C1 segment of cervical spinal cord (tissue), 14 donors: Measurements from ENCODE around the gene RABAC1.

ENCODE experiments used
- DNase-seq, 14 donors: peaks; one replicate each; lab custom pipeline; 2025; lab: John Stamatoyannopoulos, UW

Gene RABAC1

GRCh38 chr19:41929536-41930071, 29.5 kb downstream of the RABAC1 start:
- DNase-seq = no peak

- no peak for DNase-seq
Measured at GRCh38 chr19:41928754-41929535, 30.2 kb downstream of the RABAC1 start.

- no peak for DNase-seq
Measured at GRCh38 chr19:41928221-41928683, 30.9 kb downstream of the RABAC1 start, which contains the start of gene ERFL. Gene ERFL, minus strand, starts transcription at chr19:41928449. Its CDS starts 15,530 bp downstream, at chr19:41912919.

- no peak for DNase-seq
Measured at GRCh38 chr19:41927497-41928192, 31.5 kb downstream of the RABAC1 start.

GRCh38 chr19:41926763-41927496, 32.2 kb downstream of the RABAC1 start:
- no peak for DNase-seq

- DNase-seq = no peak
Measured at GRCh38 chr19:41926028-41926762, 32.9 kb downstream of the RABAC1 start.

- no peak for DNase-seq
Measured at GRCh38 chr19:41925208-41926003, 33.7 kb downstream of the RABAC1 start.

- DNase-seq = no peak
Measured at GRCh38 chr19:41924151-41925145, 34.7 kb downstream of the RABAC1 start.

GRCh38 chr19:41923045-41923788, 35.9 kb downstream of the RABAC1 start:
- no peak for DNase-seq

GRCh38 chr19:41922585-41922984, 36.5 kb downstream of the RABAC1 start:
- DNase-seq = no peak

- DNase-seq = no peak
Measured at GRCh38 chr19:41921577-41922576, 37.2 kb downstream of the RABAC1 start.

GRCh38 chr19:41920882-41921576, 38.1 kb downstream of the RABAC1 start:
- no peak for DNase-seq

- DNase-seq = no peak
Measured at GRCh38 chr19:41919948-41920712, 39.0 kb downstream of the RABAC1 start.

GRCh38 chr19:41918653-41919244, 40.4 kb downstream of the RABAC1 start:
- DNase-seq = no peak

- DNase-seq = no peak
Measured at GRCh38 chr19:41918095-41918494, 41.0 kb downstream of the RABAC1 start.
